HepG2 (cell line): ENCODE measurements around the gene SLC2A8. TPM values are rescaled to one million over a fixed set of nuclear protein-coding genes. Genes with fewer than 3 reads are reported as not detected.

ENCODE experiments used
- AKAP8 ChIP-seq: sonication (generic); formaldehyde crosslinking; IDR thresholded peaks from 2 replicates; pipeline ENCODE4 v1.5.1; 2020; ENCODE audit warnings: mild to moderate bottlenecking, missing genetic modification reagents
- ARID5B ChIP-seq: IDR thresholded peaks from 2 replicates; pipeline ENCODE4 v1.4.0; 2020; ENCODE audit warnings: mild to moderate bottlenecking, missing genetic modification reagents
- ATF7-NPFF ChIP-seq: sonication (generic); formaldehyde crosslinking; IDR thresholded peaks from 2 replicates; pipeline ENCODE4 v1.8.1; 2023; ENCODE audit warnings: mild to moderate bottlenecking, low read depth, missing genetic modification reagents, moderate library complexity
- CENPT ChIP-seq: sonication (generic); formaldehyde crosslinking; IDR thresholded peaks from 2 replicates; pipeline ENCODE4 v1.8.0; 2022; ENCODE audit warnings: low read depth, mild to moderate bottlenecking, moderate library complexity, missing genetic modification reagents
- CENPX ChIP-seq: sonication (generic); formaldehyde crosslinking; IDR thresholded peaks from 2 replicates; pipeline ENCODE4 v1.9.0; 2021; ENCODE audit warnings: mild to moderate bottlenecking, missing genetic modification reagents, moderate library complexity
- FLYWCH1 ChIP-seq: sonication (generic); formaldehyde crosslinking; IDR thresholded peaks from 2 replicates; pipeline ENCODE4 v1.8.1; 2023; ENCODE audit warnings: mild to moderate bottlenecking, missing genetic modification reagents
- HNRNPLL ChIP-seq: fragments of 200-400 bp; formaldehyde crosslinking; IDR thresholded peaks from 2 replicates; pipeline ENCODE4 v1.6.1; 2017; ENCODE audit warnings: mild to moderate bottlenecking, low read depth, low read length; ENCODE audit not compliant: poor library complexity, severe bottlenecking
- NFIC ChIP-seq: IDR thresholded peaks from 2 replicates; pipeline ENCODE4 v1.6.1; 2012; ENCODE audit warnings: mild to moderate bottlenecking, low read length, inconsistent platforms
- SUZ12 ChIP-seq: fragments of 150-350 bp; IDR thresholded peaks from 2 replicates; pipeline ENCODE4 v1.6.1; 2014; ENCODE audit warnings: low read depth, low read length
- TCF7 ChIP-seq: sonication (generic); IDR thresholded peaks from 2 replicates; pipeline ENCODE4 v1.6.1; 2016; ENCODE audit warnings: antibody characterized with exemption, low read depth
- XBP1 ChIP-seq: sonication (generic); formaldehyde crosslinking; IDR thresholded peaks from 2 replicates; pipeline ENCODE4 v1.5.0; 2020; ENCODE audit warnings: missing genetic modification reagents
- ZFP1 ChIP-seq: IDR thresholded peaks from 2 replicates; pipeline ENCODE4 v1.6.1; 2016
- ZFP36L1 ChIP-seq: sonication (generic); formaldehyde crosslinking; IDR thresholded peaks from 2 replicates; pipeline ENCODE4 v1.8.0; 2022; ENCODE audit warnings: mild to moderate bottlenecking, missing genetic modification reagents, moderate library complexity
- ZFP90 ChIP-seq: sonication (generic); formaldehyde crosslinking; IDR thresholded peaks from 2 replicates; pipeline ENCODE4 v1.8.0; 2022; ENCODE audit warnings: missing genetic modification reagents, mild to moderate bottlenecking, inconsistent platforms, borderline replicate concordance
- ZNF251 ChIP-seq: sonication (generic); formaldehyde crosslinking; IDR thresholded peaks from 2 replicates; pipeline ENCODE4 v1.9.0; 2021; ENCODE audit warnings: mild to moderate bottlenecking, missing genetic modification reagents
- ZNF556 ChIP-seq: sonication (generic); formaldehyde crosslinking; IDR thresholded peaks from 2 replicates; pipeline ENCODE4 v1.4.0; 2020; ENCODE audit warnings: mild to moderate bottlenecking, missing genetic modification reagents, borderline replicate concordance
- ZNF609 ChIP-seq: sonication (generic); formaldehyde crosslinking; IDR thresholded peaks from 2 replicates; pipeline ENCODE4 v1.4.0; 2020; ENCODE audit warnings: mild to moderate bottlenecking, missing genetic modification reagents, borderline replicate concordance
- ZNF816 ChIP-seq: sonication (generic); formaldehyde crosslinking; IDR thresholded peaks from 2 replicates; pipeline ENCODE4 v1.8.0; 2022; ENCODE audit warnings: missing genetic modification reagents, mild to moderate bottlenecking, borderline replicate concordance
- ZSCAN31 ChIP-seq: sonication (generic); formaldehyde crosslinking; IDR thresholded peaks from 2 replicates; pipeline ENCODE4 v1.5.0; 2020; ENCODE audit warnings: low read depth, mild to moderate bottlenecking, missing genetic modification reagents
- polyA plus RNA-seq, 8 experiments: library from polyadenylated mRNA; depleted of rRNA in 3 of 8; stranded (reverse) in 7 of 8; unstranded in 1 of 8; fragments of >200 nt; fragmentation: Illumina TruSeq in 4 of 8; extraction: Trizol in 4 of 8; gene quantifications; 2 replicates each; pipeline versions ENCODE4 v1.2.1 to v1.2.3, GENCODE V29; 2011 to 2016; ENCODE audit warnings: low read depth in 4 of 8, missing spikeins in 1 of 8, mixed read lengths in 1 of 8; ENCODE audit not compliant: insufficient read depth in 1 of 8
- total RNA-seq, 5 experiments: library from RNA; depleted of rRNA; stranded (reverse); fragments of >200 nt; fragmentation: Illumina TruSeq; extraction: Trizol; gene quantifications; 2 replicates each; pipeline ENCODE4 v1.2.3, GENCODE V29; 2016; ENCODE audit warnings: low read depth in 1 of 5
- TF ChIP-seq, protein P1 (sequence below): sonication (generic); formaldehyde crosslinking; IDR thresholded peaks from 2 replicates; pipeline ENCODE4 v1.8.0; 2022; ENCODE audit warnings: missing genetic modification reagents, mild to moderate bottlenecking, borderline replicate concordance

The SLC2A8 gene
- total and polyA plus RNA-seq, 2 of the 13 experiments (the other 11 are each of a cell fraction or from before 2014, with no cell fraction given) = 22.6 to 48.6 TPM

- no peak for TF ChIP-seq ZNF251 (CRISPR knock-in tag)
- TF ChIP-seq CENPT (CRISPR knock-in tag) = no peak
- TF ChIP-seq SUZ12 = no peak
- TF ChIP-seq ARID5B (CRISPR knock-in tag) = peak; percentile 86
- TF ChIP-seq XBP1 (CRISPR knock-in tag) = no peak
- TF ChIP-seq ZNF609 = no peak; the same call in 1 of the 2 replicates
- no peak; the same call in 1 of the 2 replicates for TF ChIP-seq ZFP90
- no peak for TF ChIP-seq ZNF556 (CRISPR knock-in tag)
- TF ChIP-seq, protein P1, sequence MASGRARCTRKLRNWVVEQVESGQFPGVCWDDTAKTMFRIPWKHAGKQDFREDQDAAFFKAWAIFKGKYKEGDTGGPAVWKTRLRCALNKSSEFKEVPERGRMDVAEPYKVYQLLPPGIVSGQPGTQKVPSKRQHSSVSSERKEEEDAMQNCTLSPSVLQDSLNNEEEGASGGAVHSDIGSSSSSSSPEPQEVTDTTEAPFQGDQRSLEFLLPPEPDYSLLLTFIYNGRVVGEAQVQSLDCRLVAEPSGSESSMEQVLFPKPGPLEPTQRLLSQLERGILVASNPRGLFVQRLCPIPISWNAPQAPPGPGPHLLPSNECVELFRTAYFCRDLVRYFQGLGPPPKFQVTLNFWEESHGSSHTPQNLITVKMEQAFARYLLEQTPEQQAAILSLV (CRISPR knock-in tag) = no peak
- TF ChIP-seq TCF7 = peak; percentile 93
- TF ChIP-seq ZNF816 = peak; percentile 29; the same call in 1 of the 2 replicates
- peak; percentile 32; the same call in 1 of the 2 replicates for TF ChIP-seq NFIC
- TF ChIP-seq HNRNPLL = no peak
- TF ChIP-seq AKAP8 (CRISPR knock-in tag) = no peak
- TF ChIP-seq FLYWCH1 (CRISPR knock-in tag) = no peak
- no peak for TF ChIP-seq CENPX (CRISPR knock-in tag)
- no peak for TF ChIP-seq ZFP36L1 (CRISPR knock-in tag)
- TF ChIP-seq ZSCAN31 = no peak
- TF ChIP-seq ATF7-NPFF (CRISPR knock-in tag) = no peak; the same call in 1 of the 2 replicates
- TF ChIP-seq ZFP1 (CRISPR knock-in tag) = no peak
These were observed 8.7 kb upstream of the SLC2A8 start (continued) for GRCh38 chr9:127388037-127388855.
